H1 (cell line): Measurements from ENCODE around the gene TMEM269. TPM values are rescaled to one million over a fixed set of nuclear protein-coding genes. Genes with fewer than 3 reads are reported as not detected.
A peak's percentile ranks its signal among the peaks of the same experiment; 100 is the strongest.

Experiments
- CTCF ChIA-PET: fragments of 300-600 bp; sonication (Branson Sonifier 250); formaldehyde crosslinking; loops from one replicate; lab custom pipeline; 2021; ENCODE audit not compliant: partially characterized antibody; lab: Charles Lee
- POLR2A ChIA-PET: fragments of 300-600 bp; sonication (Branson Sonifier 250); formaldehyde crosslinking; loops from one replicate; lab custom pipeline; 2021; ENCODE audit warnings: inconsistent platforms; ENCODE audit not compliant: partially characterized antibody; lab: Charles Lee
- DNase-seq, 2 experiments: peaks; one replicate each; pipeline versions ENCODE4 v3.0.0 to v3.0.0-alpha.2; 2010 to 2022; ENCODE audit warnings: low spot score in 2 of 2, low read depth in 1 of 2, mixed read lengths in 1 of 2
- FAIRE-seq: peaks from 2 replicates; lab custom pipeline; 2011; peaks lifted over from hg19 to GRCh38; lab: Jason Lieb, UNC
- H2AFZ ChIP-seq: 2 replicates; pipeline ENCODE4 v1.8.1; 2012; ENCODE audit warnings: low read length, inconsistent platforms
- H2AK5ac ChIP-seq: 2 replicates; pipeline ENCODE4 v1.6.1; 2013; ENCODE audit warnings: low read depth, low read length
- H2BK120ac ChIP-seq: replicated peaks from 2 replicates; pipeline ENCODE3; 2013; ENCODE audit warnings: low read depth, low read length, inconsistent platforms
- H2BK12ac ChIP-seq: 2 replicates; pipeline ENCODE4 v1.6.1; 2013; ENCODE audit warnings: low read depth, low read length
- H2BK15ac ChIP-seq: 2 replicates; pipeline ENCODE4 v1.6.1; 2013; ENCODE audit warnings: low read length
- H2BK20ac ChIP-seq: 2 replicates; pipeline ENCODE4 v1.6.1; 2013; ENCODE audit warnings: low read length
- H2BK5ac ChIP-seq: 2 replicates; pipeline ENCODE4 v1.6.1; 2013; ENCODE audit warnings: low read depth, low read length
- H3K14ac ChIP-seq: 2 replicates; pipeline ENCODE4 v1.6.1; 2013; ENCODE audit warnings: inconsistent platforms; ENCODE audit not compliant: insufficient read length
- H3K18ac ChIP-seq: 2 replicates; pipeline ENCODE4 v1.6.1; 2013; ENCODE audit warnings: low read length; ENCODE audit errors: extremely low read depth
- H3K23ac ChIP-seq: 2 replicates; pipeline ENCODE4 v1.6.1; 2013; ENCODE audit warnings: inconsistent platforms; ENCODE audit not compliant: insufficient read length
- H3K23me2 ChIP-seq: 2 replicates; pipeline ENCODE4 v1.6.1; 2013; ENCODE audit warnings: low read depth, low read length
- H3K27ac ChIP-seq: 2 replicates; pipeline ENCODE4 v1.6.1; 2011; ENCODE audit warnings: low read depth, low read length, inconsistent platforms
- H3K27me3 ChIP-seq, 4 experiments: replicated peaks in 1 of 4; 1 replicate in 1 of 4; 2 replicates in 3 of 4; pipeline versions ENCODE4 v1.6.1 to v1.8.1; 2011 to 2013; ENCODE audit warnings: low read length in 3 of 4, mild to moderate bottlenecking in 3 of 4, inconsistent platforms in 2 of 4, mixed read lengths in 2 of 4, moderate library complexity in 1 of 4; ENCODE audit not compliant: control insufficient read depth in 3 of 4, insufficient read depth in 3 of 4; ENCODE audit errors: extremely low read depth in 1 of 4
- H3K36me3 ChIP-seq, 4 experiments: 2 replicates each; pipeline versions ENCODE4 v1.6.1 to v1.8.1; 2011 to 2013; ENCODE audit warnings: mild to moderate bottlenecking in 4 of 4, low read length in 3 of 4, moderate library complexity in 2 of 4, control low read depth in 1 of 4, inconsistent platforms in 1 of 4; ENCODE audit not compliant: insufficient read depth in 4 of 4, control insufficient read depth in 2 of 4
- H3K4ac ChIP-seq: replicated peaks from 2 replicates; pipeline ENCODE3; 2013; ENCODE audit warnings: low read length, low read depth, mixed read lengths, inconsistent platforms; ENCODE audit not compliant: insufficient read length
- H3K4me1 ChIP-seq, 4 experiments: replicated peaks in 1 of 4; 1 replicate in 1 of 4; 2 replicates in 3 of 4; pipeline versions ENCODE4 v1.6.1 to v1.8.1; 2011 to 2013; ENCODE audit warnings: low read length in 3 of 4, inconsistent platforms in 2 of 4, mixed read lengths in 1 of 4; ENCODE audit not compliant: insufficient read depth in 4 of 4, control insufficient read depth in 3 of 4
- H3K4me2 ChIP-seq, 2 experiments: 2 replicates each; pipeline versions ENCODE4 v1.6.1 to v1.8.1; 2011 to 2013; ENCODE audit warnings: low read depth in 2 of 2, low read length in 2 of 2, control low read depth in 1 of 2, inconsistent platforms in 1 of 2, mild to moderate bottlenecking in 1 of 2; ENCODE audit not compliant: insufficient read depth in 1 of 2
- H3K4me3 ChIP-seq, 4 experiments: fragments of 200-600, 300-600 bp in 1 of 4; sonication (generic), shearing (Covaris generic), sonication (Bioruptor Twin) in 1 of 4; 2 replicates each; pipeline versions ENCODE4 v1.5.1 to v1.8.1; 2011 to 2016; ENCODE audit warnings: low read length in 4 of 4, low read depth in 3 of 4, control low read depth in 2 of 4, inconsistent platforms in 2 of 4, mild to moderate bottlenecking in 2 of 4, mixed read lengths in 1 of 4, moderate library complexity in 1 of 4; ENCODE audit not compliant: insufficient read depth in 2 of 4; ENCODE audit errors: extremely low read depth in 1 of 4
- H3K56ac ChIP-seq: replicated peaks from 2 replicates; pipeline ENCODE3; 2013; ENCODE audit warnings: low read depth, mild to moderate bottlenecking, mixed read lengths, low read length, inconsistent platforms; ENCODE audit not compliant: insufficient read length
- H3K79me1 ChIP-seq: 2 replicates; pipeline ENCODE4 v1.6.1; 2013; ENCODE audit warnings: low read depth, low read length, control low read depth
- H3K79me2 ChIP-seq, 2 experiments: 2 replicates each; pipeline versions ENCODE4 v1.6.1 to v1.8.1; 2012 to 2013; ENCODE audit warnings: low read length in 2 of 2, mild to moderate bottlenecking in 2 of 2, inconsistent platforms in 1 of 2; ENCODE audit not compliant: insufficient read depth in 2 of 2, control insufficient read depth in 1 of 2
- H3K9ac ChIP-seq, 4 experiments: replicated peaks in 1 of 4; 1 replicate in 1 of 4; 2 replicates in 3 of 4; pipeline versions ENCODE4 v1.6.1 to v1.8.1; 2011 to 2013; ENCODE audit warnings: low read depth in 3 of 4, low read length in 3 of 4, control low read depth in 2 of 4, mild to moderate bottlenecking in 2 of 4, moderate library complexity in 2 of 4, inconsistent platforms in 1 of 4; ENCODE audit errors: extremely low read depth in 1 of 4
- H3K9me3 ChIP-seq, 2 experiments: 2 replicates each; pipeline versions ENCODE4 v1.6.1 to v1.8.1; 2012 to 2013; ENCODE audit warnings: mild to moderate bottlenecking in 2 of 2, moderate library complexity in 2 of 2, control low read depth in 1 of 2, inconsistent platforms in 1 of 2, low read depth in 1 of 2, low read length in 1 of 2, mixed read lengths in 1 of 2; ENCODE audit not compliant: insufficient read depth in 2 of 2
- H4K20me1 ChIP-seq, 2 experiments: replicated peaks in 1 of 2; 2 replicates each; pipeline versions ENCODE3 to v1.8.1; 2011 to 2013; ENCODE audit warnings: inconsistent platforms in 2 of 2, low read length in 2 of 2, mild to moderate bottlenecking in 1 of 2; ENCODE audit not compliant: insufficient read depth in 2 of 2, control insufficient read depth in 1 of 2
- H4K5ac ChIP-seq: 2 replicates; pipeline ENCODE4 v1.6.1; 2013; ENCODE audit warnings: low read length, low read depth, mixed read lengths, inconsistent platforms; ENCODE audit not compliant: insufficient read length
- H4K8ac ChIP-seq: 2 replicates; pipeline ENCODE4 v1.8.0; 2013; ENCODE audit warnings: mild to moderate bottlenecking, moderate library complexity, low read length, inconsistent platforms; ENCODE audit not compliant: insufficient read depth; ENCODE audit errors: extremely low read depth
- H4K91ac ChIP-seq: replicated peaks from 2 replicates; pipeline ENCODE3; 2013; ENCODE audit warnings: low read length, mixed read lengths, inconsistent platforms; ENCODE audit not compliant: insufficient read length
- BRCA1 ChIP-seq: IDR thresholded peaks from 2 replicates; pipeline ENCODE4 v1.6.1; 2012; ENCODE audit warnings: low read depth, low read length, improper control_type of control experiment
- EGR1 ChIP-seq: IDR thresholded peaks from 2 replicates; pipeline ENCODE4 v1.6.1; 2011; ENCODE audit warnings: low read depth, low read length, borderline replicate concordance
- FOSL1 ChIP-seq: IDR thresholded peaks from 2 replicates; pipeline ENCODE4 v1.6.1; 2011; ENCODE audit warnings: mild to moderate bottlenecking, low read depth, low read length, moderate library complexity; ENCODE audit not compliant: insufficient read depth
- RBBP5 ChIP-seq: IDR thresholded peaks from 2 replicates; pipeline ENCODE4 v1.7.1; 2012; ENCODE audit warnings: low read depth, mild to moderate bottlenecking, inconsistent platforms, low read length, moderate library complexity, borderline replicate concordance
- RNF2 ChIP-seq: fragments of 200-900, 300-1000 bp; sonication (generic); IDR thresholded peaks from 2 replicates; pipeline ENCODE4 v1.7.1; 2016; ENCODE audit warnings: borderline replicate concordance, low read depth, mild to moderate bottlenecking, antibody characterized with exemption, low read length; ENCODE audit not compliant: poor library complexity, severe bottlenecking; ENCODE audit errors: missing control alignments
- RXRA ChIP-seq: IDR thresholded peaks from 2 replicates; pipeline ENCODE4 v1.6.1; 2011; ENCODE audit warnings: low read depth, mild to moderate bottlenecking, low read length, moderate library complexity; ENCODE audit not compliant: insufficient read depth
- SAP30 ChIP-seq: fragments of 300-600 bp; sonication (generic); IDR thresholded peaks from 2 replicates; pipeline ENCODE4 v1.7.1; 2012; ENCODE audit warnings: low read length, moderate library complexity, mild to moderate bottlenecking, inconsistent platforms; ENCODE audit not compliant: insufficient read depth, insufficient replicate concordance
- SRF ChIP-seq: IDR thresholded peaks from 2 replicates; pipeline ENCODE4 v1.6.1; 2011; ENCODE audit warnings: mild to moderate bottlenecking, low read depth, low read length, moderate library complexity
- TAF7 ChIP-seq: optimal IDR thresholded peaks from 2 replicates; pipeline ENCODE3; 2011; ENCODE audit warnings: low read depth, mild to moderate bottlenecking, inconsistent platforms, low read length, moderate library complexity, borderline replicate concordance
- USF2 ChIP-seq: IDR thresholded peaks from 2 replicates; pipeline ENCODE4 v1.6.1; 2011; ENCODE audit warnings: low read length, improper control_type of control experiment
- WGBS, 2 experiments: shearing (Covaris generic) in 1 of 2; methylation state at CpG; one replicate each; pipeline versions ENCODE4 v1.1.6 to v1.1.7; 2013 to 2015; ENCODE audit warnings: low lambda C conversion rate in 2 of 2, mixed read lengths in 2 of 2, inconsistent platforms in 1 of 2, low coverage in 1 of 2, missing lambda C conversion rate in 1 of 2; ENCODE audit not compliant: insufficient replicate concordance in 2 of 2, insufficient coverage in 1 of 2, insufficient read length in 1 of 2; ENCODE audit errors: extremely low coverage in 1 of 2, missing lambda C conversion rate in 1 of 2; 5-methylcytosine and 5-hydroxymethylcytosine counted together
- polyA plus RNA-seq, 7 experiments: library from polyadenylated mRNA; depleted of rRNA in 3 of 7; stranded (reverse) in 5 of 7; unstranded in 2 of 7; fragments of >200 nt in 5 of 7; fragments of 200-250 nt in 2 of 7; gene quantifications; 1 replicate in 5 of 7; 2 replicates in 1 of 7; 4 replicates in 1 of 7; pipeline versions ENCODE4 v1.2.1 to v1.2.3, GENCODE V29; 2011 to 2013; ENCODE audit warnings: missing spikeins in 2 of 7, mixed read lengths in 2 of 7
- total RNA-seq: library from RNA; stranded (reverse); fragmentation: NEBNext Ultra II Directional; extraction: Animal tissue kit (Norgen Biotek cat#: 25700); gene quantifications from 2 replicates; pipeline ENCODE4 v1.2.1, GENCODE V29; 2021

TMEM269 gene
- total and polyA plus RNA-seq, 2 of the 8 experiments (the other 6 are each of a cell fraction or from before 2014, with no cell fraction given), result 0.14 to 0.35 TPM

- H3K9ac ChIP-seq, result no peak overlapping the region
- H3K79me2 ChIP-seq, result no peaks in the 10 kb centered on the region
- peaks cover 0 to 2% of the 10 kb centered on the region in 2 experiments for H4K20me1 ChIP-seq
- no peak overlapping the region for H3K56ac ChIP-seq
- no peak overlapping the region for H3K4me3 ChIP-seq
- peaks cover 3 to 8% (median 4%) of the 10 kb centered on the region in 4 experiments; a peak in 7 of 8 replicates for H3K36me3 ChIP-seq
- H3K4me1 ChIP-seq, result peaks cover 0 to 38% (median 28%) of the 10 kb centered on the region in 4 experiments; a peak in 6 of 7 replicates
- H3K4ac ChIP-seq, result peak overlapping the region; percentile 41
- H4K5ac ChIP-seq, result no peak overlapping the region
- H3K9me3 ChIP-seq, result no peaks in the 10 kb centered on the region
- H3K27me3 ChIP-seq, result no peaks in the 10 kb centered on the region
- no peak for FAIRE-seq
- no peak overlapping the region for H2AK5ac ChIP-seq
- peaks cover 3% of the 10 kb centered on the region; the same call in 1 of the 2 replicates for H3K79me1 ChIP-seq
- H2BK20ac ChIP-seq, result no peak overlapping the region
- peaks cover 5% of the 10 kb centered on the region; the same call in 1 of the 2 replicates for H3K23me2 ChIP-seq
- H2BK120ac ChIP-seq, result no peak overlapping the region
- no peak overlapping the region for H2BK15ac ChIP-seq
- ChIA-PET POLR2A (interaction anchor here (1.0 to 3.9 kb wide), 8 partner anchors 10 to 61 kb away, joined by 3 to 32 read pairs (median 3); partner anchors contain the start of gene YBX1), CTCF (interaction anchor here (0.5 to 9.8 kb wide), 7 partner anchors 8 to 165 kb away, joined by 3 to 77 read pairs (median 5); partner anchors contain the start of genes P3H1 and YBX1)
- no peak overlapping the region; the same call in 1 of the 2 replicates for H2BK12ac ChIP-seq
- WGBS, 2 experiments, result 87% methylated on average over 9 of the region's 9 CpGs; no CpG with 5 or more reads in 1 of the 2 experiments
- H4K8ac ChIP-seq, result no peak overlapping the region
- H2BK5ac ChIP-seq, result no peak overlapping the region
- no peak overlapping the region for H2AFZ ChIP-seq
- no peak overlapping the region for H3K14ac ChIP-seq
- no peak overlapping the region for H3K27ac ChIP-seq
- 0 out of 2 replicates have a peak overlapping the region, but pooled peaks have one; percentile 10 for H3K18ac ChIP-seq
- H3K4me2 ChIP-seq, result no peak overlapping the region
- H4K91ac ChIP-seq, result no peak overlapping the region
- no peak overlapping the region for H3K23ac ChIP-seq
- no peak for DNase-seq
- TF ChIP-seq FOSL1 (no peak), RBBP5 (no peak), SRF (no peak), RXRA (no peak), EGR1 (no peak), USF2 (no peak), SAP30 (no peak), BRCA1 (no peak), TAF7 (no peak), RNF2 (no peak)
Measured at GRCh38 chr1:42742617-42743316, 42.0 kb upstream of the TMEM269 start.
